ENCODE measurements around the gene NXPE3. TPM values are rescaled to one million over a fixed set of nuclear protein-coding genes. Genes with fewer than 3 reads are reported as not detected.
A peak's percentile ranks its signal among the peaks of the same experiment; 100 is the strongest.

NXPE3 gene
- polyA plus RNA-seq, 1 donor (not counting 4 experiments of a cell fraction or from before 2014, with no cell fraction given): 16.8 TPM

DNA sequence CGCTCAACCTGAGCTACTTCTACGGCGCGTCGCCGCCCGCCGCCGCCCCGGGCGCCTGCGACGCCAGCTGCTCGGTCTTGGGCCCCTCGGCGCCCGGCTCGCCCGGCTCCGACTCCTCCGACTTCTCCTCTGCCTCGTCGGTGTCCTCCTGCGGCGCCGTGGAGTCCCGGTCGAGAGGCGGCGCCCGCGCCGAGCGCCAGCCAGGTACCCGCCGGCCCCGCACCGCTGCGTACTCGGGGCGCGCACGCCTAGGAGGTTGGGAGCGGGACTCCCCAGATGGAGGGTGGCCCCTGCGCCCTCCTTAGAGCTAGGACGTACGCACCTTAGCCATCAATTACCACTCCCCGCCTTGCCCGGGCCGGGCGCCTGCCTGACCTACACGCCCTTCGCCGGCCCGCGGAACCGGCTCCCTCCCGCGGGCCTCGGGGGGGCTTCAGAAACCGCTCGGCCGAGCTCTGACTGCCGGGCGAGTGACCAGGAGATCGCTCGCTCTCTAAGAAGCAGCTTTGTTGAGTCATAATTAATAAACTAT is 70.8 kb downstream of the NXPE3 start:
- Histone ChIP-seq H3K9ac (ENCODE audit: control insufficient read depth, extremely low read depth, insufficient read depth, low read length) (peak overlapping the region; percentile 96), H3K4me3 (ENCODE audit: control insufficient read depth in 2 of 3, extremely low read depth in 1 of 3, insufficient read depth in 2 of 3, low read depth in 1 of 3, low read length in 3 of 3) (peak overlapping the region; percentile 73 to 81 (median 78)), H4K20me1 (ENCODE audit: control insufficient read depth, extremely low read depth, insufficient read depth, low read length) (peaks cover 7% of the 10 kb centered on the region), H3K36me3 (ENCODE audit: control insufficient read depth in 2 of 2, extremely low read depth in 1 of 2, insufficient read depth in 2 of 2, low read length in 2 of 2) (peaks cover 22 to 24% of the 10 kb centered on the region in 2 experiments), H3K27ac (ENCODE audit: control insufficient read depth, insufficient read depth, low read length) (peak overlapping the region; percentile 94), H3K9me3 (ENCODE audit: control insufficient read depth, low read depth, low read length) (no peaks in the 10 kb centered on the region), H3K9me1 (ENCODE audit: control insufficient read depth, extremely low read depth, insufficient read depth, low read length) (peaks cover 3% of the 10 kb centered on the region), H2AFZ (ENCODE audit: control insufficient read depth, low read length) (no peak overlapping the region), H3K4me2 (ENCODE audit: control insufficient read depth, extremely low read depth, insufficient read depth, low read depth, low read length) (peak overlapping the region; percentile 86), H3K27me3 (ENCODE audit: control insufficient read depth, extremely low read depth, insufficient read depth, low read length) (no peaks in the 10 kb centered on the region), H3K79me2 (ENCODE audit: control insufficient read depth, insufficient read depth, low read length) (peaks cover 41% of the 10 kb centered on the region), H3K4me1 (ENCODE audit: control insufficient read depth, extremely low read depth, insufficient read depth, low read length) (peaks cover 23% of the 10 kb centered on the region)
- DNase-seq (ENCODE audit: low read depth, low spot score): no peak
- TF ChIP-seq EZH2 (IDR thresholded peaks at IDR 0.05; ENCODE audit: low read length): no peak
- peak in 1 of 3 experiments; percentile 31 for TF ChIP-seq CTCF (optimal IDR thresholded peaks at IDR 0.05 in 1 of 3, IDR thresholded peaks at IDR 0.05 in 1 of 3, conservative IDR thresholded peaks at IDR 0.05 in 1 of 3; ENCODE audit: extremely low read depth in 1 of 3, insufficient read depth in 2 of 3, low read length in 3 of 3)
- dilution Hi-C loops (cut with MboI; ENCODE audit: extremely low pct_ligation_motif_present, low sequenced_read_pairs): no loop called here
- no peak for FAIRE-seq

DNA sequence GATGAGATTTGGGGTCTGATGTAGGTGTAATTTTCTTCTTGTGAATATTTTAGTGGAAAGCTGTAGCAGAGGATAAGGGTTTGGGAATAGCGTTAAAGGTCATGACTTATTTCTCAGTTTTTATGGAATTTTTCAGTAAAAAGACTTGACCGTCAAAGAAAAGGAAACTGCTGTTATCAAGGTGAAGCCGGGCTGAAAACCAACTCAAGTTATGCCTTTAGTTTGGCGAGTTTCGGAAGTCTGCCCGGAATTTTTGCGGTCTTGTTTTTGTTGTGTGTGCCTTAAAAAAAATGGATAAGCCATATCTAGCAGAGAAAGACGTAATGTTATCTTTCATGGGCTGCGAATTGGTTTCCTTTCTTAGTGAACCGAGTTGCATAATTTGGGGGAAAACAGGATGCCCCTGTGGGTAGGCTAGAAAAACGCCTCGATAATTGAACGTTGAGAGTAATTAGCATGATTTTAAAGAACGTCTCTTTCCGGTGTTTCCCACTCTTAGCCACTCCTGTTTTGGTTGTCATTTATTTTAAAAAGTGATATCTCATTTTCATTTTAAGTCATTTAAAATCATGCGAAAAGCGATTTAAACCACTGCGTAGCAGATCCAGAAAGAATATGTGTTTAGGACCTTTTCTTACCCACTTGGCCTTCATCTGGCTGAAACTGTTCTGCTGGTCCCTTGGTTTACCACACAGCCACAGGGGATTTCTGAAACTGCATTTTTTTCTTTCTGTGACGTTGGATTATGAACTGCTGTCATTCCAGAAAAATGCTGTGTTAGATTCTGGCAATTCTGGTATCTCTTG is 71.4 kb downstream of the NXPE3 start:
- Histone ChIP-seq H3K79me2 (ENCODE audit: control insufficient read depth, insufficient read depth, low read length) (peaks cover 43% of the 10 kb centered on the region), H3K36me3 (ENCODE audit: control insufficient read depth in 2 of 2, extremely low read depth in 1 of 2, insufficient read depth in 2 of 2, low read length in 2 of 2) (peaks cover 27 to 31% of the 10 kb centered on the region in 2 experiments)

More for the DNA sequence above, 71.4 kb downstream of the NXPE3 start:
- peaks cover 3% of the 10 kb centered on the region for H3K9me1 ChIP-seq (ENCODE audit: control insufficient read depth, extremely low read depth, insufficient read depth, low read length)
- H2AFZ ChIP-seq (ENCODE audit: control insufficient read depth, low read length): no peak overlapping the region
- dilution Hi-C loops (cut with MboI; ENCODE audit: extremely low pct_ligation_motif_present, low sequenced_read_pairs): no loop called here
- DNase-seq (ENCODE audit: low read depth, low spot score): no peak
- peak overlapping the region; percentile 96 for H3K9ac ChIP-seq (ENCODE audit: control insufficient read depth, extremely low read depth, insufficient read depth, low read length)
- peak overlapping the region; percentile 86 for H3K4me2 ChIP-seq (ENCODE audit: control insufficient read depth, extremely low read depth, insufficient read depth, low read depth, low read length)
- H3K9me3 ChIP-seq (ENCODE audit: control insufficient read depth, low read depth, low read length): no peaks in the 10 kb centered on the region
- TF ChIP-seq CTCF (optimal IDR thresholded peaks at IDR 0.05 in 1 of 3, IDR thresholded peaks at IDR 0.05 in 1 of 3, conservative IDR thresholded peaks at IDR 0.05 in 1 of 3; ENCODE audit: extremely low read depth in 1 of 3, insufficient read depth in 2 of 3, low read length in 3 of 3) (no peak), EZH2 (IDR thresholded peaks at IDR 0.05; ENCODE audit: low read length) (no peak)
- FAIRE-seq: no peak
- H3K4me3 ChIP-seq (ENCODE audit: control insufficient read depth in 2 of 3, extremely low read depth in 1 of 3, insufficient read depth in 2 of 3, low read depth in 1 of 3, low read length in 3 of 3): peak overlapping the region; percentile 73 to 81 (median 78)
- no peaks in the 10 kb centered on the region for H3K27me3 ChIP-seq (ENCODE audit: control insufficient read depth, extremely low read depth, insufficient read depth, low read length)
- H3K27ac ChIP-seq (ENCODE audit: control insufficient read depth, insufficient read depth, low read length): peak overlapping the region; percentile 94
- peaks cover 7% of the 10 kb centered on the region for H4K20me1 ChIP-seq (ENCODE audit: control insufficient read depth, extremely low read depth, insufficient read depth, low read length)
- peaks cover 23% of the 10 kb centered on the region for H3K4me1 ChIP-seq (ENCODE audit: control insufficient read depth, extremely low read depth, insufficient read depth, low read length)

Measured in keratinocyte (primary cell).